WTC11 (cell line): ENCODE data around the gene TMTC1. TPM values are rescaled to one million over a fixed set of nuclear protein-coding genes. Genes with fewer than 3 reads are reported as not detected.

Source experiments
- ATAC-seq: fragments of 200-7000 bp; cut with Tn5 transposase; 2 replicates; pipeline ENCODE4 v1.10.0; 2021; ENCODE audit warnings: mild to moderate bottlenecking, moderate library complexity
- CTCF ChIA-PET: fragments of 300-600 bp; sonication (Branson Sonifier 250); formaldehyde crosslinking; loops from one replicate; lab custom pipeline; 2021; ENCODE audit warnings: antibody characterized with exemption; lab: Charles Lee
- POLR2A ChIA-PET: fragments of 350-600 bp; sonication (Branson Sonifier 250); formaldehyde crosslinking; loops from one replicate; lab custom pipeline; 2021; ENCODE audit warnings: antibody characterized with exemption; lab: Charles Lee
- DNase-seq: peaks from one replicate; pipeline ENCODE4 v3.0.0; 2021; ENCODE audit warnings: low spot score
- H3K27ac Mint-ChIP-seq: 2 replicates; pipeline ENCODE4 v1.8.0; 2021; ENCODE audit warnings: mixed read lengths
- H3K27me3 Mint-ChIP-seq: 2 replicates; pipeline ENCODE4 v1.8.0; 2021; ENCODE audit warnings: low read depth, mild to moderate bottlenecking, moderate library complexity, mixed read lengths
- H3K36me3 Mint-ChIP-seq: 2 replicates; pipeline ENCODE4 v1.8.0; 2021; ENCODE audit warnings: mixed read lengths
- H3K4me1 Mint-ChIP-seq: 2 replicates; pipeline ENCODE4 v1.8.0; 2022; ENCODE audit warnings: mixed read lengths
- H3K4me3 Mint-ChIP-seq: 2 replicates; pipeline ENCODE4 v1.8.0; 2021; ENCODE audit warnings: mild to moderate bottlenecking, moderate library complexity, mixed read lengths
- H3K9me3 Mint-ChIP-seq: 2 replicates; pipeline ENCODE4 v1.8.0; 2021; ENCODE audit warnings: mixed read lengths
- AR ChIP-seq: fragments of 250-450 bp; sonication (Bioruptor Pico); IDR thresholded peaks from 2 replicates; pipeline ENCODE4 v1.9.0; 2021; ENCODE audit warnings: mild to moderate bottlenecking
- E2F1 ChIP-seq: sonication (generic); formaldehyde crosslinking; IDR thresholded peaks from 2 replicates; pipeline ENCODE4 v1.8.0; 2022; ENCODE audit warnings: mild to moderate bottlenecking, missing genetic modification reagents
- ERG ChIP-seq: fragments of 250-450 bp; sonication (Bioruptor Pico); IDR thresholded peaks from 2 replicates; pipeline ENCODE4 v1.8.0; 2021; ENCODE audit warnings: mild to moderate bottlenecking
- FOXP1 ChIP-seq: sonication (generic); formaldehyde crosslinking; IDR thresholded peaks from 2 replicates; pipeline ENCODE4 v1.8.0; 2022; ENCODE audit warnings: missing genetic modification reagents, mild to moderate bottlenecking, moderate library complexity, borderline replicate concordance
- MLX ChIP-seq: sonication (generic); formaldehyde crosslinking; IDR thresholded peaks from 2 replicates; pipeline ENCODE4 v1.8.1; 2023; ENCODE audit warnings: mild to moderate bottlenecking, missing genetic modification reagents, moderate library complexity
- NFYB ChIP-seq: sonication (generic); formaldehyde crosslinking; conservative IDR thresholded peaks from 2 replicates; pipeline ENCODE4 v1.8.0; 2022; ENCODE audit warnings: low read depth, missing genetic modification reagents
- NR2C2 ChIP-seq: sonication (generic); formaldehyde crosslinking; IDR thresholded peaks from 2 replicates; pipeline ENCODE4 v1.8.0; 2022; ENCODE audit warnings: mild to moderate bottlenecking, missing genetic modification reagents
- OVOL2 ChIP-seq: fragments of 250-450 bp; sonication (Bioruptor Pico); IDR thresholded peaks from 2 replicates; pipeline ENCODE4 v1.9.0; 2021; ENCODE audit warnings: mild to moderate bottlenecking, borderline replicate concordance
- PREB ChIP-seq: sonication (generic); formaldehyde crosslinking; IDR thresholded peaks from 2 replicates; pipeline ENCODE4 v1.8.1; 2022; ENCODE audit warnings: mild to moderate bottlenecking, missing genetic modification reagents, moderate library complexity, borderline replicate concordance
- TEAD1 ChIP-seq: sonication (generic); formaldehyde crosslinking; IDR thresholded peaks from 2 replicates; pipeline ENCODE4 v1.8.0; 2022; ENCODE audit warnings: mild to moderate bottlenecking, missing genetic modification reagents
- TP53 ChIP-seq: sonication (generic); formaldehyde crosslinking; IDR thresholded peaks from 2 replicates; pipeline ENCODE4 v1.8.1; 2023; ENCODE audit warnings: mild to moderate bottlenecking, missing genetic modification reagents
- ZBTB43 ChIP-seq: sonication (generic); formaldehyde crosslinking; IDR thresholded peaks from 2 replicates; pipeline ENCODE4 v1.8.1; 2023; ENCODE audit warnings: mild to moderate bottlenecking, missing genetic modification reagents
- ZNF121 ChIP-seq: sonication (generic); formaldehyde crosslinking; IDR thresholded peaks from 2 replicates; pipeline ENCODE4 v1.8.0; 2023; ENCODE audit warnings: missing genetic modification reagents
- ZNF416 ChIP-seq: fragments of 250-450 bp; sonication (Bioruptor Pico); IDR thresholded peaks from 2 replicates; pipeline ENCODE4 v1.9.0; 2021; ENCODE audit warnings: mild to moderate bottlenecking, inconsistent platforms
- ZNF423 ChIP-seq: fragments of 250-450 bp; sonication (Bioruptor Pico); IDR thresholded peaks from 2 replicates; pipeline ENCODE4 v2.1.2; 2022; ENCODE audit warnings: mild to moderate bottlenecking, moderate library complexity
- total RNA-seq: library from RNA; stranded (reverse); gene quantifications from 3 replicates; pipeline ENCODE4 v1.2.3, GENCODE V29; 2021

TMTC1 gene
- total RNA-seq, 1 experiment from 2014 or later: 17.3 TPM

GRCh38 chr12:29530436-29530835 is 253.3 kb downstream of the TMTC1 start (continued):
- TF ChIP-seq ZNF121 (no peak), ZBTB43 (CRISPR knock-in tag) (no peak)

- ChIA-PET CTCF (no interaction called here), POLR2A (no interaction called here)
- Mint-ChIP-seq H3K4me3 (no peak overlapping the region), H3K36me3 (no peaks in the 10 kb centered on the region), H3K9me3 (no peaks in the 10 kb centered on the region), H3K4me1 (no peaks in the 10 kb centered on the region), H3K27me3 (no peaks in the 10 kb centered on the region), H3K27ac (no peak overlapping the region)
- TF ChIP-seq TEAD1 (CRISPR knock-in tag): no peak
- TF ChIP-seq TP53 (CRISPR knock-in tag): no peak
- no peak for TF ChIP-seq PREB (CRISPR knock-in tag)
- TF ChIP-seq ZNF416 (CRISPR knock-in tag): no peak
- no peak for TF ChIP-seq MLX (CRISPR knock-in tag)
- TF ChIP-seq ZNF423 (CRISPR knock-in tag): no peak
- no peak for TF ChIP-seq NFYB (CRISPR knock-in tag)
- no peak for TF ChIP-seq ERG (CRISPR knock-in tag)
- no peak for TF ChIP-seq AR (CRISPR knock-in tag)
- DNase-seq (no peak), ATAC-seq (no peak)
Measured at GRCh38 chr12:29528161-29528560, 255.6 kb downstream of the TMTC1 start.

- CTCF ChIA-PET: no interaction called here
- POLR2A ChIA-PET: no interaction called here
Measured at GRCh38 chr12:29521951-29522350, 261.8 kb downstream of the TMTC1 start.

More at GRCh38 chr12:29521951-29522350, 261.8 kb downstream of the TMTC1 start:
- Mint-ChIP-seq H3K4me3 (no peak overlapping the region), H3K27me3 (no peaks in the 10 kb centered on the region), H3K27ac (no peak overlapping the region), H3K36me3 (no peaks in the 10 kb centered on the region), H3K9me3 (no peaks in the 10 kb centered on the region), H3K4me1 (no peaks in the 10 kb centered on the region)
- ATAC-seq (no peak), DNase-seq (no peak)
- TF ChIP-seq TP53 (CRISPR knock-in tag) (no peak), E2F1 (CRISPR knock-in tag) (no peak), FOXP1 (CRISPR knock-in tag) (no peak), NR2C2 (CRISPR knock-in tag) (no peak), OVOL2 (CRISPR knock-in tag) (no peak), ZNF423 (CRISPR knock-in tag) (no peak), TEAD1 (CRISPR knock-in tag) (no peak), ERG (CRISPR knock-in tag) (no peak)
